Ectodermal cell (in vitro differentiated cells): ENCODE data around the gene EPHA1.
"Not testable (repeated sequence)": the region's sequence is repeated elsewhere in the genome, so short reads cannot be mapped to it uniquely, and the experiment has no call there.

Source experiments
- H3K27ac ChIP-seq: 2 replicates; pipeline ENCODE4 v1.7.0; 2013; ENCODE audit warnings: mild to moderate bottlenecking, low read depth, low read length; ENCODE audit not compliant: insufficient read depth, poor library complexity, severe bottlenecking
- H3K27me3 ChIP-seq: 2 replicates; pipeline ENCODE4 v1.7.0; 2013; ENCODE audit warnings: mild to moderate bottlenecking, low read length; ENCODE audit not compliant: insufficient read depth, control insufficient read depth, poor library complexity, severe bottlenecking
- H3K36me3 ChIP-seq: one replicate; pipeline ENCODE4 v1.7.0; 2013; ENCODE audit warnings: low read length; ENCODE audit not compliant: control insufficient read depth, insufficient read depth
- H3K4me1 ChIP-seq: one replicate; pipeline ENCODE4 v1.7.0; 2013; ENCODE audit warnings: low read length; ENCODE audit not compliant: control insufficient read depth, insufficient read depth
- H3K4me3 ChIP-seq: 2 replicates; pipeline ENCODE4 v1.7.0; 2013; ENCODE audit warnings: low read depth, low read length, control low read depth; ENCODE audit not compliant: insufficient read depth
- H3K9me3 ChIP-seq: 2 replicates; pipeline ENCODE4 v1.7.0; 2013; ENCODE audit warnings: mild to moderate bottlenecking, low read length, moderate library complexity; ENCODE audit not compliant: control insufficient read depth
- WGBS, 2 experiments: methylation state at CpG; one replicate each; pipeline ENCODE4 v1.1.7; 2013; ENCODE audit warnings: missing lambda C conversion rate in 2 of 2; 5-methylcytosine and 5-hydroxymethylcytosine counted together

The EPHA1 gene

DNA sequence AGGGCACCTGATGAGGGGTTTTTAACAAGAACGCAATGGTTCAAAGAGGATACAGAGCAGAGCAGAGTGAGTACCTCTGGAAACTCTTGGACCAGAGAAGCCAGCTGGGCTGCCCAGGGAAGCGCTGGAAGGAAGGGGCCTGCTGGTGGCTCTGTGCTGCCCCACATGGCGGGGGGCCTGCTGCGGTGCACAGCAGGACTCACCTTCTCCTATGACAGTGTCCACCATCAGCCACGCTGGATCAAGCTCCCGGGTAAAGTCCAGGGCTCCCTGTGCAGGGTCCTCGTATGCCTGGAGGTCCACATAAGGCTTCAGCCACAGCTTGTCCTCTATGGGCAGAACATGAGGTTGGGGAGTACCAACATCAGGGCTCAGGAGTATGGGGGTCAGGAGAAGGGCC lies 12.5 kb downstream of the EPHA1 start:
- no peaks in the 10 kb centered on the region for H3K27me3 ChIP-seq
- no peaks in the 10 kb centered on the region for H3K4me1 ChIP-seq
- no peak overlapping the region for H3K27ac ChIP-seq
- no peak overlapping the region for H3K4me3 ChIP-seq
- no peaks in the 10 kb centered on the region for H3K9me3 ChIP-seq
- 78 to 79% methylated on average over 7 of the region's 7 CpGs for WGBS, 2 experiments
- H3K36me3 ChIP-seq = no peaks in the 10 kb centered on the region

- Histone ChIP-seq H3K27me3 (no peaks in the 10 kb centered on the region), H3K9me3 (no peaks in the 10 kb centered on the region), H3K4me3 (no peak overlapping the region), H3K27ac (no peak overlapping the region), H3K36me3 (peaks cover 5% of the 10 kb centered on the region), H3K4me1 (no peaks in the 10 kb centered on the region)
- 91% methylated on average over 21 of the region's 21 CpGs for WGBS, 2 experiments
Observed at GRCh38 chr7:143395187-143396149, 13.2 kb downstream of the EPHA1 start.

DNA sequence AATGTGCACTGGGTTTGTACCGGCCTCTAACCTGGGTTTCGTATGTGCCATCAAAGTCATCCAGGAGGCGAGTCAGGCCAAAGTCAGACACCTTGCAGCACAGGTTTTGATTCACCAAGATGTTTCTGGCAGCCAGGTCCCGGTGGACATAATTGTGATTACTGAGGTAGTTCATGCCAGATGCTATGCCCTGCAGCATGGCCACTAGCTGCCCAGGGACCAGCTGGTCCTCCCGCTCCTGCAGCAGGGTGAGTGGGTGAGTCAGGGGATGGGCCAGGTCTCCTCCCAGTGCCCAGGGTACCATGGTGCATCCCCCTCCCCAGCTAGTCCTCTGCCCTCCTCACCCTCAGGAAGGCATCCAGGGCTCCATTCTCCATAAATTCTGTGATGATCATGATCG lies 13.9 kb downstream of the EPHA1 start:
- Histone ChIP-seq H3K4me3 (no peak overlapping the region), H3K36me3 (peaks cover 12% of the 10 kb centered on the region), H3K4me1 (no peaks in the 10 kb centered on the region), H3K27me3 (no peaks in the 10 kb centered on the region), H3K9me3 (no peaks in the 10 kb centered on the region), H3K27ac (no peak overlapping the region)
- 86 to 87% methylated on average over 6 of the region's 6 CpGs for WGBS, 2 experiments

DNA sequence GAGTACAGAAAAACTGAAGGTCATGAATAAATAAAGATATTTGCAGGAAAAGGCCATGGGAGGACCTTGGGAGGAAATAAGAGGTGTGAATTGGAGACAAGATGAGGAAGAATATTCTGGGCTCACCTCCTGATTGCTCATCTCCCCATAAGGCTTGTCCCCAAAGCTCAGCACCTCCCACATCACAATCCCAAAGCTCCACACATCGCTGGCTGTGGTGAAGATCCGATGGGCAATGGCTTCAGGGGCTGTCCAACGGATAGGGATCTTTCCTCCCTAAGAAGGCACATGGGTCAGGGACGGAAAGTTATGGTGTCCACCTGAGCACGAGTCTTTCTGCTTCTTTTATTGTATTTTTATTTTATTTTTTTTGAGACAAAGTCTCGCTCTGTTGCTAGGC lies 14.6 kb downstream of the EPHA1 start:
- WGBS, 2 experiments = 95 to 98% methylated on average over 6 of the region's 6 CpGs
- Histone ChIP-seq H3K4me1 (no peaks in the 10 kb centered on the region), H3K27me3 (no peaks in the 10 kb centered on the region), H3K27ac (no peak overlapping the region), H3K4me3 (no peak overlapping the region), H3K36me3 (peaks cover 17% of the 10 kb centered on the region), H3K9me3 (no peaks in the 10 kb centered on the region)

DNA sequence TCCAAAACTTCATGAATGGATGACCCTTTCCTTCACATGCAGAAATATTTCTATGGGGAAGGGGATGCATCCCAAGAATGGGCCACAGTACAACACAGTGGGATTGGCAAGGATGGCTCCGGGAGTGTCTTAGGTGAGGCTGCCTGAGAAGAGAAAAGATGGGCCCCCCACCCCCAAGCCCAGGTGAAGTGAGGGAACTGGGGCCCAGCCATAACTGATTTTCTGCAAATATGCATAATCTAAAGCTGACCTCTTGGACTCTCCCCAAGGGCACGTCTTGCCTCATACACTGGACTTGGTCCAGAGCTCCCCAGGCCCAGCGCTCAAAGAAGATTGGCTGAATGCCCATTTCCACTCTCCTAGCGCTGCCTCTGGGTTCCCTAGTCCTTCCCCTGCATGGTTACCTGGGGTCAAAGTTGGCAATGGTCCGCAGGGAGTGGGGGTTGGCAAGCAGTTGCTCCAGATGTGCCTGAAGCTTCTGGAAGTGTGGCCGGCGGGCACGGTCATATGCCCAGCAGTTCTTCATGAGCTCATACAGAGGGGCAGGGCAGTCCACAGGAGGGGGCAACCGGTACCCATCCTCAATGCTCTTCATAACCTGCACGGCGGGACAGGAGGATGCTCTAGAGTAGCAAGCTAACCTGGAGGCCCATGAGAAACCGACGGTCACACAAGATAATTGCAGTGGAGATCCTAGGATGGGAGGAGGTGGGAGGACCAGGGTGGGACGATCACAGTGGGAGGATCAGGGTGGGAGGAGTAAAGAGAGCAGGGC lies 15.2 kb downstream of the EPHA1 start:
- Histone ChIP-seq H3K4me1 (no peaks in the 10 kb centered on the region), H3K9me3 (no peaks in the 10 kb centered on the region), H3K36me3 (peaks cover 23% of the 10 kb centered on the region), H3K27me3 (no peaks in the 10 kb centered on the region), H3K27ac (no peak overlapping the region), H3K4me3 (no peak overlapping the region)
- 94 to 95% methylated on average over 14 of the region's 14 CpGs for WGBS, 2 experiments

- no peak overlapping the region for H3K27ac ChIP-seq
- H3K27me3 ChIP-seq = no peaks in the 10 kb centered on the region
- no peaks in the 10 kb centered on the region for H3K9me3 ChIP-seq
- WGBS, 2 experiments = 95 to 96% methylated on average over 6 of the region's 6 CpGs
- H3K4me3 ChIP-seq = no peak overlapping the region
- peaks cover 25% of the 10 kb centered on the region for H3K36me3 ChIP-seq
- no peaks in the 10 kb centered on the region for H3K4me1 ChIP-seq
Observed at GRCh38 chr7:143392875-143393266, 15.8 kb downstream of the EPHA1 start.

- WGBS, 2 experiments = 92 to 95% methylated on average over 8 of the region's 8 CpGs
- H3K27ac ChIP-seq, H3K4me3 ChIP-seq, H3K4me1 ChIP-seq, H3K9me3 ChIP-seq, H3K27me3 ChIP-seq: not testable (repeated sequence)
- peaks cover 25% of the 10 kb centered on the region for H3K36me3 ChIP-seq
Observed at GRCh38 chr7:143392427-143392826, 16.2 kb downstream of the EPHA1 start.

- WGBS, 2 experiments = 92 to 94% methylated on average over 24 of the region's 24 CpGs
- no peaks in the 10 kb centered on the region for H3K4me1 ChIP-seq
- H3K36me3 ChIP-seq = peaks cover 25% of the 10 kb centered on the region
Observed at GRCh38 chr7:143391462-143392404, 16.9 kb downstream of the EPHA1 start.

GRCh38 chr7:143390773-143391317 lies 17.8 kb downstream of the EPHA1 start:
- H3K9me3 ChIP-seq = no peaks in the 10 kb centered on the region
- H3K4me1 ChIP-seq = no peaks in the 10 kb centered on the region
- WGBS, 2 experiments = 91 to 96% methylated on average over 9 of the region's 9 CpGs
- peaks cover 25% of the 10 kb centered on the region for H3K36me3 ChIP-seq
- no peak overlapping the region for H3K27ac ChIP-seq
- no peaks in the 10 kb centered on the region for H3K27me3 ChIP-seq
- no peak overlapping the region for H3K4me3 ChIP-seq

More at GRCh38 chr7:143391462-143392404, 16.9 kb downstream of the EPHA1 start:
- Histone ChIP-seq H3K9me3 (no peaks in the 10 kb centered on the region), H3K4me3 (no peak overlapping the region), H3K27ac (no peak overlapping the region), H3K27me3 (no peaks in the 10 kb centered on the region)
